ENCODE data around the gene CSHL1. TPM values are rescaled to one million over a fixed set of nuclear protein-coding genes. Genes with fewer than 3 reads are reported as not detected.
A peak's percentile ranks its signal among the peaks of the same experiment; 100 is the strongest.
"Not testable (repeated sequence)": the region's sequence is repeated elsewhere in the genome, so short reads cannot be mapped to it uniquely, and the experiment has no call there.

The CSHL1 gene
- total RNA-seq, 1 experiment from 2014 or later = not detected

- in situ Hi-C loops (cut with HindIII; ENCODE audit: low sequenced_read_pairs); DNase-seq (ENCODE audit: low spot score): not testable (repeated sequence)
These were observed 11.3 kb upstream of the CSHL1 start for GRCh38 chr17:63922402-63922801.

- DNase-seq (ENCODE audit: low spot score); in situ Hi-C loops (cut with HindIII; ENCODE audit: low sequenced_read_pairs): not testable (repeated sequence)
These were observed 9.7 kb upstream of the CSHL1 start for GRCh38 chr17:63920779-63921178.

- in situ Hi-C loops (cut with HindIII; ENCODE audit: low sequenced_read_pairs); DNase-seq (ENCODE audit: low spot score): not testable (repeated sequence)
These were observed 9.0 kb upstream of the CSHL1 start for GRCh38 chr17:63920050-63920449.

GRCh38 chr17:63919311-63919723 lies 8.3 kb upstream of the CSHL1 start:
- in situ Hi-C loops (cut with HindIII; ENCODE audit: low sequenced_read_pairs) = no loop called here
- DNase-seq (ENCODE audit: low spot score) = peak; percentile 37

- in situ Hi-C loops (cut with HindIII; ENCODE audit: low sequenced_read_pairs); DNase-seq (ENCODE audit: low spot score): not testable (repeated sequence)
These were observed 7.8 kb upstream of the CSHL1 start, which contains the start of gene GH1 for GRCh38 chr17:63918789-63919305. Gene GH1, minus strand, starts transcription at chr17:63918839. Its CDS starts 63 bp downstream, at chr17:63918776.

GRCh38 chr17:63918305-63918704 lies 7.2 kb upstream of the CSHL1 start:
- in situ Hi-C loops (cut with HindIII; ENCODE audit: low sequenced_read_pairs) = no loop called here
- no peak for DNase-seq (ENCODE audit: low spot score)

- DNase-seq (ENCODE audit: low spot score) = no peak
- in situ Hi-C loops (cut with HindIII; ENCODE audit: low sequenced_read_pairs) = no loop called here
These were observed 6.6 kb upstream of the CSHL1 start for GRCh38 chr17:63917646-63918045.

- DNase-seq (ENCODE audit: low spot score); in situ Hi-C loops (cut with HindIII; ENCODE audit: low sequenced_read_pairs): not testable (repeated sequence)
These were observed 6.1 kb upstream of the CSHL1 start for GRCh38 chr17:63917206-63917605.

GRCh38 chr17:63916566-63917185 lies 5.6 kb upstream of the CSHL1 start:
- DNase-seq (ENCODE audit: low spot score) = no peak
- in situ Hi-C loops (cut with HindIII; ENCODE audit: low sequenced_read_pairs) = no loop called here

GRCh38 chr17:63915753-63916152 lies 4.7 kb upstream of the CSHL1 start:
- in situ Hi-C loops (cut with HindIII; ENCODE audit: low sequenced_read_pairs); DNase-seq (ENCODE audit: low spot score): not testable (repeated sequence)

- in situ Hi-C loops (cut with HindIII; ENCODE audit: low sequenced_read_pairs) = no loop called here
- no peak for DNase-seq (ENCODE audit: low spot score)
These were observed 3.4 kb upstream of the CSHL1 start for GRCh38 chr17:63914471-63914870.

- in situ Hi-C loops (cut with HindIII; ENCODE audit: low sequenced_read_pairs) = no loop called here
- DNase-seq (ENCODE audit: low spot score) = peak; percentile 19
These were observed 621 bp upstream of the CSHL1 start for GRCh38 chr17:63911657-63912100.

GRCh38 chr17:63910096-63910495 lies 962 bp downstream of the CSHL1 start:
- in situ Hi-C loops (cut with HindIII; ENCODE audit: low sequenced_read_pairs) = no loop called here
- no peak for DNase-seq (ENCODE audit: low spot score)

GRCh38 chr17:63909586-63909985 lies 1.5 kb downstream of the CSHL1 start:
- DNase-seq (ENCODE audit: low spot score); in situ Hi-C loops (cut with HindIII; ENCODE audit: low sequenced_read_pairs): not testable (repeated sequence)

GRCh38 chr17:63907161-63907778 lies 3.8 kb downstream of the CSHL1 start:
- DNase-seq (ENCODE audit: low spot score); in situ Hi-C loops (cut with HindIII; ENCODE audit: low sequenced_read_pairs): not testable (repeated sequence)

- DNase-seq (ENCODE audit: low spot score); in situ Hi-C loops (cut with HindIII; ENCODE audit: low sequenced_read_pairs): not testable (repeated sequence)
These were observed 6.3 kb downstream of the CSHL1 start for GRCh38 chr17:63904796-63905195.

GRCh38 chr17:63903787-63904201 lies 7.3 kb downstream of the CSHL1 start:
- DNase-seq (ENCODE audit: low spot score); in situ Hi-C loops (cut with HindIII; ENCODE audit: low sequenced_read_pairs): not testable (repeated sequence)

- DNase-seq (ENCODE audit: low spot score); in situ Hi-C loops (cut with HindIII; ENCODE audit: low sequenced_read_pairs): not testable (repeated sequence)
These were observed 9.1 kb downstream of the CSHL1 start for GRCh38 chr17:63901971-63902370.

- in situ Hi-C loops (cut with HindIII; ENCODE audit: low sequenced_read_pairs); DNase-seq (ENCODE audit: low spot score): not testable (repeated sequence)
These were observed 11.9 kb downstream of the CSHL1 start for GRCh38 chr17:63898899-63899798.

All from G401 (cell line).